Trophoblast cell (in vitro differentiated cells and primary cell): Measurements from ENCODE around the gene DCAF8.

Experiments
- DNase-seq, 2 donors: peaks; one replicate each; pipeline ENCODE4 v3.0.0-alpha.2; 2016
- H2AFZ ChIP-seq: 2 replicates; pipeline ENCODE4 v1.6.1; 2013; ENCODE audit warnings: low read length, moderate library complexity, mild to moderate bottlenecking; ENCODE audit not compliant: insufficient read depth, poor library complexity
- H2AK5ac ChIP-seq: 2 replicates; pipeline ENCODE4 v1.6.1; 2013; ENCODE audit warnings: mild to moderate bottlenecking, low read length
- H2BK120ac ChIP-seq: 2 replicates; pipeline ENCODE4 v1.6.1; 2013; ENCODE audit warnings: low read length, mild to moderate bottlenecking, moderate library complexity; ENCODE audit not compliant: insufficient read depth, poor library complexity
- H2BK12ac ChIP-seq: 2 replicates; pipeline ENCODE4 v1.6.1; 2013; ENCODE audit warnings: mild to moderate bottlenecking, low read length, moderate library complexity
- H2BK5ac ChIP-seq: 2 replicates; pipeline ENCODE4 v1.6.1; 2013; ENCODE audit warnings: low read length, low read depth, moderate library complexity, mild to moderate bottlenecking; ENCODE audit not compliant: poor library complexity
- H3K14ac ChIP-seq: 2 replicates; pipeline ENCODE4 v1.6.1; 2013; ENCODE audit warnings: mild to moderate bottlenecking, low read length
- H3K18ac ChIP-seq: 2 replicates; pipeline ENCODE4 v1.6.1; 2013; ENCODE audit warnings: mild to moderate bottlenecking, low read length
- H3K23ac ChIP-seq: 2 replicates; pipeline ENCODE4 v1.6.1; 2013; ENCODE audit warnings: low read length
- H3K27ac ChIP-seq: 2 replicates; pipeline ENCODE4 v1.5.1; 2013; ENCODE audit warnings: low read depth, mild to moderate bottlenecking, inconsistent platforms, low read length, moderate library complexity
- H3K27me3 ChIP-seq: 2 replicates; pipeline ENCODE4 v1.6.1; 2013; ENCODE audit warnings: inconsistent platforms, mild to moderate bottlenecking, low read length, moderate library complexity; ENCODE audit not compliant: insufficient read depth
- H3K36me3 ChIP-seq, 2 experiments: 1 replicate in 1 of 2; 2 replicates in 1 of 2; pipeline ENCODE4 v1.6.1; 2013; ENCODE audit warnings: low read length in 2 of 2, mild to moderate bottlenecking in 2 of 2, moderate library complexity in 1 of 2; ENCODE audit not compliant: insufficient read depth in 2 of 2, control insufficient read depth in 1 of 2
- H3K4ac ChIP-seq: 2 replicates; pipeline ENCODE4 v1.6.1; 2013; ENCODE audit warnings: low read depth, mild to moderate bottlenecking, low read length, moderate library complexity
- H3K4me1 ChIP-seq, 2 experiments: 1 replicate in 1 of 2; 2 replicates in 1 of 2; pipeline ENCODE4 v1.6.1; 2013; ENCODE audit warnings: low read length in 2 of 2, mild to moderate bottlenecking in 2 of 2, moderate library complexity in 1 of 2; ENCODE audit not compliant: insufficient read depth in 2 of 2, control insufficient read depth in 1 of 2
- H3K4me2 ChIP-seq: 2 replicates; pipeline ENCODE4 v1.6.1; 2013; ENCODE audit warnings: inconsistent platforms, mild to moderate bottlenecking, low read length, moderate library complexity
- H3K4me3 ChIP-seq: 2 replicates; pipeline ENCODE4 v1.5.1; 2013; ENCODE audit warnings: mild to moderate bottlenecking, low read depth, low read length, inconsistent platforms
- H3K79me1 ChIP-seq: one replicate; pipeline ENCODE4 v1.6.1; 2013; ENCODE audit warnings: low read length
- H3K79me2 ChIP-seq: 2 replicates; pipeline ENCODE4 v1.6.1; 2013; ENCODE audit warnings: low read length, mild to moderate bottlenecking; ENCODE audit not compliant: control insufficient read depth, insufficient read depth, poor library complexity
- H3K9ac ChIP-seq: 2 replicates; pipeline ENCODE4 v1.6.1; 2013; ENCODE audit warnings: mild to moderate bottlenecking, low read length
- H3K9me3 ChIP-seq: 2 replicates; pipeline ENCODE4 v1.6.1; 2013; ENCODE audit warnings: low read depth, mild to moderate bottlenecking, control low read depth, inconsistent platforms, low read length; ENCODE audit not compliant: insufficient read depth
- H4K12ac ChIP-seq: 2 replicates; pipeline ENCODE4 v1.6.1; 2013; ENCODE audit warnings: low read depth, mild to moderate bottlenecking, low read length, moderate library complexity
- H4K8ac ChIP-seq: 2 replicates; pipeline ENCODE4 v1.6.1; 2013; ENCODE audit warnings: low read depth, mild to moderate bottlenecking, low read length, moderate library complexity
- H4K91ac ChIP-seq: one replicate; pipeline ENCODE4 v1.6.1; 2013; ENCODE audit warnings: low read depth, mild to moderate bottlenecking, low read length, moderate library complexity
- WGBS: extraction: QIAGEN DNeasy Blood & Tissue Kit; methylation state at CpG from one replicate; pipeline ENCODE4 v1.1.7; 2013; ENCODE audit warnings: missing lambda C conversion rate; ENCODE audit not compliant: insufficient read length, insufficient coverage; ENCODE audit errors: extremely low coverage; 5-methylcytosine and 5-hydroxymethylcytosine counted together

DCAF8 gene

GRCh38 chr1:160193091-160193819, 69.1 kb downstream of the DCAF8 start:
- Histone ChIP-seq H3K4me2 (no peak overlapping the region), H3K14ac (no peak overlapping the region), H3K79me1 (peaks cover under 1% of the 10 kb centered on the region), H4K12ac (no peak overlapping the region), H3K18ac (no peak overlapping the region), H2AK5ac (no peak overlapping the region), H3K4me3 (no peak overlapping the region), H4K8ac (no peak overlapping the region), H3K23ac (no peak overlapping the region), H3K4ac (no peak overlapping the region), H3K36me3 (peaks cover 0 to 7% of the 10 kb centered on the region in 2 experiments), H2BK120ac (no peak overlapping the region), H3K79me2 (no peaks in the 10 kb centered on the region), H2BK5ac (no peak overlapping the region), H2AFZ (no peak overlapping the region), H3K9me3 (peaks cover 12% of the 10 kb centered on the region), H4K91ac (no peak overlapping the region), H3K27ac (no peak overlapping the region), H2BK12ac (no peak overlapping the region), H3K9ac (peak overlapping the region; percentile 20), H3K27me3 (no peaks in the 10 kb centered on the region), H3K4me1 (peaks cover 8% of the 10 kb centered on the region in 2 experiments)
- no CpG with 5 or more reads among the region's 16 CpGs for WGBS
- DNase-seq, result peak; percentile 74 to 94

- H3K4me1 ChIP-seq, result peaks cover 8% of the 10 kb centered on the region in 2 experiments
- no peak overlapping the region for H3K4me3 ChIP-seq
- H3K27ac ChIP-seq, result no peak overlapping the region
- no peak overlapping the region for H3K18ac ChIP-seq
- no peak overlapping the region for H3K4me2 ChIP-seq
- H3K9me3 ChIP-seq, result peaks cover 12% of the 10 kb centered on the region
- H4K8ac ChIP-seq, result no peak overlapping the region
- no peak overlapping the region for H2BK12ac ChIP-seq
- H3K23ac ChIP-seq, result no peak overlapping the region
- H3K79me2 ChIP-seq, result no peaks in the 10 kb centered on the region
- H3K9ac ChIP-seq, result no peak overlapping the region
- no peak overlapping the region for H2AFZ ChIP-seq
- H3K79me1 ChIP-seq, result peaks cover 2% of the 10 kb centered on the region
- H4K12ac ChIP-seq, result no peak overlapping the region
- H3K14ac ChIP-seq, result no peak overlapping the region
- peak in 1 of 2 donors; percentile 36 for DNase-seq
- peaks cover 0 to 7% of the 10 kb centered on the region in 2 experiments for H3K36me3 ChIP-seq
- H2AK5ac ChIP-seq, result no peak overlapping the region
- no peak overlapping the region for H3K4ac ChIP-seq
- no peak overlapping the region for H2BK5ac ChIP-seq
- no peak overlapping the region for H4K91ac ChIP-seq
- H3K27me3 ChIP-seq, result no peaks in the 10 kb centered on the region
- H2BK120ac ChIP-seq, result no peak overlapping the region
Measured at GRCh38 chr1:160192234-160192633, 70.1 kb downstream of the DCAF8 start.

GRCh38 chr1:160191756-160192155, 70.6 kb downstream of the DCAF8 start:
- Histone ChIP-seq H2AK5ac (no peak overlapping the region), H3K27ac (no peak overlapping the region), H3K36me3 (peaks cover 0 to 7% of the 10 kb centered on the region in 2 experiments), H3K4ac (no peak overlapping the region), H3K4me1 (peaks cover 8 to 10% of the 10 kb centered on the region in 2 experiments), H3K9ac (peak overlapping the region; percentile 51), H3K18ac (no peak overlapping the region), H4K12ac (no peak overlapping the region), H2AFZ (no peak overlapping the region), H2BK120ac (no peak overlapping the region), H4K8ac (no peak overlapping the region), H2BK5ac (no peak overlapping the region), H3K4me2 (no peak overlapping the region), H3K9me3 (peaks cover 12% of the 10 kb centered on the region), H3K4me3 (no peak overlapping the region), H3K14ac (no peak overlapping the region), H4K91ac (no peak overlapping the region), H3K79me2 (no peaks in the 10 kb centered on the region), H2BK12ac (no peak overlapping the region), H3K27me3 (no peaks in the 10 kb centered on the region), H3K23ac (no peak overlapping the region), H3K79me1 (peaks cover 2% of the 10 kb centered on the region)
- DNase-seq, result no peak
- no CpG with 5 or more reads among the region's 3 CpGs for WGBS

GRCh38 chr1:160189649-160190625, 72.4 kb downstream of the DCAF8 start, which contains the start of gene CASQ1:
Gene CASQ1, plus strand, starts transcription at chr1:160190575. Its CDS starts 177 bp downstream, at chr1:160190752.
- Histone ChIP-seq H2BK5ac (no peak within 1 kb of the TSS), H3K14ac (no peak within 1 kb of the TSS), H2AK5ac (no peak within 1 kb of the TSS), H3K27ac (no peak within 1 kb of the TSS), H3K36me3 (peaks cover 0 to 7% of the 10 kb centered on the region in 2 experiments), H3K9me3 (peaks cover 12% of the 10 kb centered on the region), H3K23ac (no peak within 1 kb of the TSS), H3K79me1 (peaks cover 2% of the 10 kb centered on the region), H3K79me2 (no peaks in the 10 kb centered on the region), H3K4ac (no peak within 1 kb of the TSS), H4K8ac (no peak within 1 kb of the TSS), H3K4me2 (no peak within 1 kb of the TSS), H2BK12ac (no peak within 1 kb of the TSS), H2BK120ac (no peak within 1 kb of the TSS), H4K91ac (no peak within 1 kb of the TSS), H3K27me3 (no peaks in the 10 kb centered on the region), H3K18ac (no peak within 1 kb of the TSS), H4K12ac (no peak within 1 kb of the TSS), H3K4me1 (peaks cover 8 to 10% of the 10 kb centered on the region in 2 experiments), H3K4me3 (no peak within 1 kb of the TSS), H3K9ac (no peak within 1 kb of the TSS), H2AFZ (no peak within 1 kb of the TSS)
- no peak for DNase-seq
- no CpG with 5 or more reads among the region's 15 CpGs for WGBS
